SK-N-SH (cell line): ENCODE data around the gene SPATA16.

ENCODE experiments used
- RAD21 ChIP-seq: IDR thresholded peaks from 2 replicates; pipeline ENCODE4 v1.6.1; 2012; ENCODE audit warnings: mild to moderate bottlenecking, low read length
- YY1 ChIP-seq: IDR thresholded peaks from 2 replicates; pipeline ENCODE4 v1.4.0; 2012; ENCODE audit warnings: low read depth, mild to moderate bottlenecking
- TF ChIP-seq, protein P1 (sequence below): fragments of 200-600 bp; sonication (generic); IDR thresholded peaks from 2 replicates; pipeline ENCODE4 v1.6.1; 2017; ENCODE audit warnings: antibody characterized with exemption, mild to moderate bottlenecking, moderate library complexity
- TF ChIP-seq, protein P2 (sequence below): fragments of 150-350 bp; IDR thresholded peaks from 2 replicates; pipeline ENCODE4 v1.6.1; 2017; ENCODE audit warnings: antibody characterized with exemption, low read length, low read depth, borderline replicate concordance
- TF ChIP-seq, protein P3 (sequence below): IDR thresholded peaks from 2 replicates; pipeline ENCODE4 v1.4.0; 2012; ENCODE audit warnings: low read depth

DNA sequence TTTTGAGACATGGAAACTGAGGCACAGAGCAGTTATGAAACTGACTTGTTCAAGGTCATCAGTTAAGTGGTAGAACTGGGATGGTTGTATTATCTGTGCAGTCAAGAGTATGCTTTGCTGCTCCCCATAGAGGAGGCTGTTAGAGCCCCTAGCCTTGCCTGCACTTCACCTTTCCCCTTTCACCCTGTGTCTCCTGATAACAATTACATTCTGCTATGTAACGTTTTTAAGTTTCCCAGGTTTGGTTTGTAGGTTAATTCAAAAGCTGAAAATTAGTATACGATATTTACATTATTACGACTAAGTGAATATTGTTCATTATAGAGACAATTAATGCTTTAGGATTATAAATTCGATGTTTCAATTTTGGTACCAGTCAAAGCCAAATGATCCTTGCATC is 300.6 kb downstream of the SPATA16 start:
- TF ChIP-seq, protein P1, sequence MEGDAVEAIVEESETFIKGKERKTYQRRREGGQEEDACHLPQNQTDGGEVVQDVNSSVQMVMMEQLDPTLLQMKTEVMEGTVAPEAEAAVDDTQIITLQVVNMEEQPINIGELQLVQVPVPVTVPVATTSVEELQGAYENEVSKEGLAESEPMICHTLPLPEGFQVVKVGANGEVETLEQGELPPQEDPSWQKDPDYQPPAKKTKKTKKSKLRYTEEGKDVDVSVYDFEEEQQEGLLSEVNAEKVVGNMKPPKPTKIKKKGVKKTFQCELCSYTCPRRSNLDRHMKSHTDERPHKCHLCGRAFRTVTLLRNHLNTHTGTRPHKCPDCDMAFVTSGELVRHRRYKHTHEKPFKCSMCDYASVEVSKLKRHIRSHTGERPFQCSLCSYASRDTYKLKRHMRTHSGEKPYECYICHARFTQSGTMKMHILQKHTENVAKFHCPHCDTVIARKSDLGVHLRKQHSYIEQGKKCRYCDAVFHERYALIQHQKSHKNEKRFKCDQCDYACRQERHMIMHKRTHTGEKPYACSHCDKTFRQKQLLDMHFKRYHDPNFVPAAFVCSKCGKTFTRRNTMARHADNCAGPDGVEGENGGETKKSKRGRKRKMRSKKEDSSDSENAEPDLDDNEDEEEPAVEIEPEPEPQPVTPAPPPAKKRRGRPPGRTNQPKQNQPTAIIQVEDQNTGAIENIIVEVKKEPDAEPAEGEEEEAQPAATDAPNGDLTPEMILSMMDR, result no peak
- TF ChIP-seq YY1 (no peak), RAD21 (no peak)
- TF ChIP-seq, protein P2, sequence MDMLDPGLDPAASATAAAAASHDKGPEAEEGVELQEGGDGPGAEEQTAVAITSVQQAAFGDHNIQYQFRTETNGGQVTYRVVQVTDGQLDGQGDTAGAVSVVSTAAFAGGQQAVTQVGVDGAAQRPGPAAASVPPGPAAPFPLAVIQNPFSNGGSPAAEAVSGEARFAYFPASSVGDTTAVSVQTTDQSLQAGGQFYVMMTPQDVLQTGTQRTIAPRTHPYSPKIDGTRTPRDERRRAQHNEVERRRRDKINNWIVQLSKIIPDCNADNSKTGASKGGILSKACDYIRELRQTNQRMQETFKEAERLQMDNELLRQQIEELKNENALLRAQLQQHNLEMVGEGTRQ, result no peak
- TF ChIP-seq, protein P3, sequence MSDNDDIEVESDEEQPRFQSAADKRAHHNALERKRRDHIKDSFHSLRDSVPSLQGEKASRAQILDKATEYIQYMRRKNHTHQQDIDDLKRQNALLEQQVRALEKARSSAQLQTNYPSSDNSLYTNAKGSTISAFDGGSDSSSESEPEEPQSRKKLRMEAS, result no peak
